ENCODE measurements around the gene KANTR. TPM values are rescaled to one million over a fixed set of nuclear protein-coding genes. Genes with fewer than 3 reads are reported as not detected.

The KANTR gene
- total and polyA plus RNA-seq, 2 of the 4 experiments (the other 2 are of a cell fraction): 1.6 to 6.3 TPM

DNA sequence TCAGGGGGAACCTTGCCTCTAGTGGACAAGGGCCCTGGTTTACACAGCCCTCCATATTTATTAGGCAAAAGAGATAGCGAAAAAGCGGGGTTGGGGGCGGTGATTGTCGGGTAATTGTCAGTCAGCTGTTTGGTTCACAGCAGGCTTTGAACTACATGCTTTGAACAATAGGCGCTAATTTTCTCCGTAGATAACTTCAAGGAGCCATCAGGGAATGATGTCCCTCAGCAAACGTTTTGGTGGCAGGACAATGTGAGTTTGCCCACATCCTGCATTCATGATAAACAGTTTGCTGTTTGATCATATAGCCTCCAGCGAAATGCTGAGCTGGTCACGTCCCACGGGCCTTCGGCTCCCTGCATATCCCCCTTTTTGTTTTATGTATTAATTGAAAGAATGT, 65.2 kb downstream of the KANTR start:
- no CpG with 5 or more reads among the region's 11 CpGs for WGBS, 2 experiments (ENCODE audit: extremely low coverage in 2 of 2, insufficient read length in 1 of 2)
- Histone ChIP-seq H3K27me3 (ENCODE audit: control insufficient read depth, insufficient read depth, low read length) (peaks cover 16% of the 10 kb centered on the region), H4K91ac (ENCODE audit: insufficient read depth, low read depth, low read length) (no peak overlapping the region), H3K36me3 (ENCODE audit: control insufficient read depth, insufficient read depth, low read length) (no peaks in the 10 kb centered on the region), H2AK9ac (replicated peaks; ENCODE audit: low read depth, low read length, poor library complexity) (no peak overlapping the region), H3K4me2 (ENCODE audit: low read depth, low read length) (no peak overlapping the region), H2BK5ac (ENCODE audit: low read depth, low read length, poor library complexity, severe bottlenecking) (no peak overlapping the region), H3K4me1 (ENCODE audit: control insufficient read depth, insufficient read depth, low read length) (no peaks in the 10 kb centered on the region), H3K9ac (ENCODE audit: low read depth, low read length) (no peak overlapping the region), H2BK15ac (ENCODE audit: low read depth, low read length) (no peak overlapping the region), H4K20me1 (ENCODE audit: insufficient read depth, low read length) (no peaks in the 10 kb centered on the region), H3K4me3 (ENCODE audit: insufficient read depth, low read depth, low read length) (no peak overlapping the region), H2BK20ac (ENCODE audit: low read depth, low read length) (no peak overlapping the region), H3K9me1 (ENCODE audit: insufficient read depth, low read length) (no peaks in the 10 kb centered on the region), H3K9me3 (ENCODE audit: control insufficient read depth, insufficient read depth, low read length) (no peaks in the 10 kb centered on the region), H3K27ac (ENCODE audit: insufficient read depth, low read length) (no peak overlapping the region), H2AFZ (replicated peaks; ENCODE audit: low read length, poor library complexity) (no peak overlapping the region), H4K8ac (ENCODE audit: low read depth in 2 of 2, low read length in 2 of 2) (no peak overlapping the region), H4K5ac (ENCODE audit: low read depth, low read length) (no peak overlapping the region), H3K14ac (replicated peaks; ENCODE audit: low read depth, low read length) (no peak overlapping the region), H3K23ac (ENCODE audit: low read depth, low read length) (no peak overlapping the region), H3K79me1 (ENCODE audit: low read depth in 1 of 2, low read length in 2 of 2) (no peaks in the 10 kb centered on the region), H2BK120ac (ENCODE audit: low read depth, low read length) (no peak overlapping the region), H2AK5ac (ENCODE audit: low read depth, low read length) (no peak overlapping the region), H3K56ac (ENCODE audit: extremely low read depth, insufficient read depth, low read length) (no peak overlapping the region), H3K18ac (ENCODE audit: low read depth, low read length) (no peak overlapping the region), H3K4ac (ENCODE audit: low read depth, low read length) (no peak overlapping the region)
- DNase-seq: no peak
- dilution Hi-C loops (cut with HindIII; ENCODE audit: low sequenced_read_pairs, unreplicated experiment): no loop called here
- TF ChIP-seq BHLHE40 (IDR thresholded peaks at IDR 0.05; ENCODE audit: low read depth, low read length) (no peak), MAFK (IDR thresholded peaks at IDR 0.05; ENCODE audit: low read depth, low read length) (no peak), MAZ (IDR thresholded peaks at IDR 0.05; ENCODE audit: borderline replicate concordance, low read depth, low read length) (no peak), MXI1 (IDR thresholded peaks at IDR 0.05; ENCODE audit: borderline replicate concordance, low read depth, low read length) (no peak), CEBPB (IDR thresholded peaks at IDR 0.05; ENCODE audit: low read depth, low read length) (no peak), RAD21 (IDR thresholded peaks at IDR 0.05; ENCODE audit: low read length) (no peak)
- TF ChIP-seq, protein P1, sequence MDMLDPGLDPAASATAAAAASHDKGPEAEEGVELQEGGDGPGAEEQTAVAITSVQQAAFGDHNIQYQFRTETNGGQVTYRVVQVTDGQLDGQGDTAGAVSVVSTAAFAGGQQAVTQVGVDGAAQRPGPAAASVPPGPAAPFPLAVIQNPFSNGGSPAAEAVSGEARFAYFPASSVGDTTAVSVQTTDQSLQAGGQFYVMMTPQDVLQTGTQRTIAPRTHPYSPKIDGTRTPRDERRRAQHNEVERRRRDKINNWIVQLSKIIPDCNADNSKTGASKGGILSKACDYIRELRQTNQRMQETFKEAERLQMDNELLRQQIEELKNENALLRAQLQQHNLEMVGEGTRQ (IDR thresholded peaks at IDR 0.05; ENCODE audit: low read depth, low read length): no peak
- TF ChIP-seq, protein P2, sequence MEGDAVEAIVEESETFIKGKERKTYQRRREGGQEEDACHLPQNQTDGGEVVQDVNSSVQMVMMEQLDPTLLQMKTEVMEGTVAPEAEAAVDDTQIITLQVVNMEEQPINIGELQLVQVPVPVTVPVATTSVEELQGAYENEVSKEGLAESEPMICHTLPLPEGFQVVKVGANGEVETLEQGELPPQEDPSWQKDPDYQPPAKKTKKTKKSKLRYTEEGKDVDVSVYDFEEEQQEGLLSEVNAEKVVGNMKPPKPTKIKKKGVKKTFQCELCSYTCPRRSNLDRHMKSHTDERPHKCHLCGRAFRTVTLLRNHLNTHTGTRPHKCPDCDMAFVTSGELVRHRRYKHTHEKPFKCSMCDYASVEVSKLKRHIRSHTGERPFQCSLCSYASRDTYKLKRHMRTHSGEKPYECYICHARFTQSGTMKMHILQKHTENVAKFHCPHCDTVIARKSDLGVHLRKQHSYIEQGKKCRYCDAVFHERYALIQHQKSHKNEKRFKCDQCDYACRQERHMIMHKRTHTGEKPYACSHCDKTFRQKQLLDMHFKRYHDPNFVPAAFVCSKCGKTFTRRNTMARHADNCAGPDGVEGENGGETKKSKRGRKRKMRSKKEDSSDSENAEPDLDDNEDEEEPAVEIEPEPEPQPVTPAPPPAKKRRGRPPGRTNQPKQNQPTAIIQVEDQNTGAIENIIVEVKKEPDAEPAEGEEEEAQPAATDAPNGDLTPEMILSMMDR (conservative IDR thresholded peaks at IDR 0.05; ENCODE audit: low read depth, low read length): no peak
- BruUV-seq (replicated peaks): no TSS peak
- ChIA-PET POLR2A (ENCODE audit: unreplicated experiment) (no interaction called here), CTCF (no interaction called here)
- ATAC-seq (ENCODE audit: low read depth): no peak
- in situ Hi-C loops (cut with MboI; ENCODE audit: low sequenced_read_pairs): no loop called here
- intact Hi-C loops (cut with micrococcal nuclease): no loop called here
